ENCODE results near the gene ORC6. TPM values are rescaled to one million over a fixed set of nuclear protein-coding genes. Genes with fewer than 3 reads are reported as not detected.

Gene ORC6
- total and polyA plus RNA-seq, 7 donors: 0.26 to 2.5 (median 0.70) TPM

GRCh38 chr16:46728806-46729205 lies 39.3 kb downstream of the ORC6 start:
- Histone ChIP-seq H3K36me3 (ENCODE audit: insufficient read depth in 1 of 2, low read depth in 1 of 2) (peaks cover 0 to 6% of the 10 kb centered on the region in 2 donors), H3K4me3 (no peak overlapping the region), H3K9me3 (no peaks in the 10 kb centered on the region), H3K27ac (no peak overlapping the region), H3K27me3 (ENCODE audit: insufficient read depth in 3 of 3, low read length in 2 of 3) (no peaks in the 10 kb centered on the region), H3K4me1 (no peaks in the 10 kb centered on the region)
- TF ChIP-seq CTCF (IDR thresholded peaks at IDR 0.05): no peak
- ATAC-seq (peak; percentile 30 to 75 (median 61)), DNase-seq (no peak)
- intact Hi-C loops (cut with DNase I): no loop called here
- 57 to 70% (median 64%) methylated on average over 14 of the region's 14 CpGs for WGBS, 3 donors

GRCh38 chr16:46729326-46729995 lies 40.0 kb downstream of the ORC6 start:
- peaks cover 0 to 6% of the 10 kb centered on the region in 2 donors for H3K36me3 ChIP-seq (ENCODE audit: insufficient read depth in 1 of 2, low read depth in 1 of 2)
- 68 to 82% (median 80%) methylated on average over 7 of the region's 7 CpGs for WGBS, 3 donors
- no peak overlapping the region for H3K27ac ChIP-seq
- TF ChIP-seq CTCF (IDR thresholded peaks at IDR 0.05): no peak
- no peak for DNase-seq
- H3K4me3 ChIP-seq: no peak overlapping the region
- no peaks in the 10 kb centered on the region for H3K4me1 ChIP-seq
- peak in 1 of 4 donors; percentile 13 for ATAC-seq
- intact Hi-C loops (cut with DNase I): no loop called here
- no peaks in the 10 kb centered on the region for H3K27me3 ChIP-seq (ENCODE audit: insufficient read depth in 3 of 3, low read length in 2 of 3)
- no peaks in the 10 kb centered on the region for H3K9me3 ChIP-seq

- Histone ChIP-seq H3K4me1 (no peaks in the 10 kb centered on the region), H3K27ac (no peak overlapping the region)
- no peak for ATAC-seq
Measured at GRCh38 chr16:46730126-46730525, 40.7 kb downstream of the ORC6 start.

GRCh38 chr16:46730801-46731690 lies 41.6 kb downstream of the ORC6 start:
- no peak for ATAC-seq
- peaks cover 0 to 6% of the 10 kb centered on the region in 2 donors for H3K36me3 ChIP-seq (ENCODE audit: insufficient read depth in 1 of 2, low read depth in 1 of 2)
- TF ChIP-seq CTCF (IDR thresholded peaks at IDR 0.05): no peak
- intact Hi-C loops (cut with DNase I): no loop called here
- WGBS, 3 donors: 64 to 71% (median 68%) methylated on average over 17 of the region's 17 CpGs
- H3K4me3 ChIP-seq: no peak overlapping the region
- H3K27me3 ChIP-seq (ENCODE audit: insufficient read depth in 3 of 3, low read length in 2 of 3): no peaks in the 10 kb centered on the region
- no peaks in the 10 kb centered on the region for H3K9me3 ChIP-seq
- H3K27ac ChIP-seq: no peak overlapping the region
- no peak for DNase-seq
- no peaks in the 10 kb centered on the region for H3K4me1 ChIP-seq

More at GRCh38 chr16:46730126-46730525, 40.7 kb downstream of the ORC6 start:
- H3K4me3 ChIP-seq: no peak overlapping the region
- intact Hi-C loops (cut with DNase I): no loop called here
- H3K36me3 ChIP-seq (ENCODE audit: insufficient read depth in 1 of 2, low read depth in 1 of 2): peaks cover 0 to 6% of the 10 kb centered on the region in 2 donors
- 89 to 92% (median 90%) methylated on average over 8 of the region's 8 CpGs for WGBS, 3 donors
- no peaks in the 10 kb centered on the region for H3K9me3 ChIP-seq
- TF ChIP-seq CTCF (IDR thresholded peaks at IDR 0.05): no peak
- no peak for DNase-seq
- no peaks in the 10 kb centered on the region for H3K27me3 ChIP-seq (ENCODE audit: insufficient read depth in 3 of 3, low read length in 2 of 3)

All from psoas muscle (tissue), 8 donors.